ENCODE data around the gene BCL11A. TPM values are rescaled to one million over a fixed set of nuclear protein-coding genes. Genes with fewer than 3 reads are reported as not detected.

Gene BCL11A
- total RNA-seq, 1 experiment from 2014 or later, result 0.29 TPM

DNA sequence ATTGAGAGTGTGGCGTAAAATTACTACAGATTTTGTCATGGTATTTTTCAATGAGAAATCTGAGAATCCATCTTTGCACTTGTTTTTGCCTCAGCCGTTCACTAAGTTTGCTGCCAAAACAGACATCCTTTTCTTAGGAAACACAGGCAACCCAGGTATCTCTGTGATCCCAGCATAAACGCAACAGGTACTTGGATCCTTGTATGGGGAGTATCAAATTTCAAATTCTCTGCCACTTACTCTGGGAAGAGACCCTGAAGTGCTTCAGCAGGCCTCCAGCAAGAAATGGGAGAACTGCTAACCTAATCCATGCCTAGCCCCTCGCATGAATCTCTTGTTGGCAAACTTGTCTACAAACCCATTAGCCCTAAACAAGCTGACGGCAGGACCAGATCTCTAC is 83.1 kb downstream of the BCL11A start:
- no TSS peak for BruUV-seq (replicated peaks)
- Mint-ChIP-seq H3K4me1 (ENCODE audit: low read depth, unreplicated experiment) (peaks cover 6% of the 10 kb centered on the region), H3K27me3 (ENCODE audit: insufficient read depth, unreplicated experiment) (no peaks in the 10 kb centered on the region), H3K27ac (ENCODE audit: unreplicated experiment) (no peak overlapping the region), H3K36me3 (ENCODE audit: insufficient read depth, unreplicated experiment) (no peaks in the 10 kb centered on the region), H3K9me3 (ENCODE audit: unreplicated experiment) (no peaks in the 10 kb centered on the region), H3K4me3 (ENCODE audit: unreplicated experiment) (no peak overlapping the region)
- TF ChIP-seq, protein P1, sequence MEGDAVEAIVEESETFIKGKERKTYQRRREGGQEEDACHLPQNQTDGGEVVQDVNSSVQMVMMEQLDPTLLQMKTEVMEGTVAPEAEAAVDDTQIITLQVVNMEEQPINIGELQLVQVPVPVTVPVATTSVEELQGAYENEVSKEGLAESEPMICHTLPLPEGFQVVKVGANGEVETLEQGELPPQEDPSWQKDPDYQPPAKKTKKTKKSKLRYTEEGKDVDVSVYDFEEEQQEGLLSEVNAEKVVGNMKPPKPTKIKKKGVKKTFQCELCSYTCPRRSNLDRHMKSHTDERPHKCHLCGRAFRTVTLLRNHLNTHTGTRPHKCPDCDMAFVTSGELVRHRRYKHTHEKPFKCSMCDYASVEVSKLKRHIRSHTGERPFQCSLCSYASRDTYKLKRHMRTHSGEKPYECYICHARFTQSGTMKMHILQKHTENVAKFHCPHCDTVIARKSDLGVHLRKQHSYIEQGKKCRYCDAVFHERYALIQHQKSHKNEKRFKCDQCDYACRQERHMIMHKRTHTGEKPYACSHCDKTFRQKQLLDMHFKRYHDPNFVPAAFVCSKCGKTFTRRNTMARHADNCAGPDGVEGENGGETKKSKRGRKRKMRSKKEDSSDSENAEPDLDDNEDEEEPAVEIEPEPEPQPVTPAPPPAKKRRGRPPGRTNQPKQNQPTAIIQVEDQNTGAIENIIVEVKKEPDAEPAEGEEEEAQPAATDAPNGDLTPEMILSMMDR (IDR thresholded peaks at IDR 0.05; ENCODE audit: insufficient read depth in 1 of 2, low read depth in 1 of 2, low read length in 1 of 2, severe bottlenecking in 1 of 2, unreplicated experiment in 1 of 2), result no peak
- no peaks in the 10 kb centered on the region for H3K36me3 ChIP-seq (ENCODE audit: control insufficient read depth, insufficient read depth, low read length)
- H3K9me3 ChIP-seq, result no peaks in the 10 kb centered on the region
- no peak for DNase-seq
- POLR2A ChIA-PET, result no interaction called here
- no peaks in the 10 kb centered on the region for H3K4me1 ChIP-seq
- no peaks in the 10 kb centered on the region for H3K27me3 ChIP-seq (replicated peaks; ENCODE audit: control insufficient read depth, insufficient read depth, low read length)
- CTCF ChIA-PET, result no interaction called here
- intact Hi-C loops (cut with micrococcal nuclease; ENCODE audit: unreplicated experiment), result no loop called here
- H3K4me3 ChIP-seq (ENCODE audit: low read depth, low read length), result no peak overlapping the region

DNA sequence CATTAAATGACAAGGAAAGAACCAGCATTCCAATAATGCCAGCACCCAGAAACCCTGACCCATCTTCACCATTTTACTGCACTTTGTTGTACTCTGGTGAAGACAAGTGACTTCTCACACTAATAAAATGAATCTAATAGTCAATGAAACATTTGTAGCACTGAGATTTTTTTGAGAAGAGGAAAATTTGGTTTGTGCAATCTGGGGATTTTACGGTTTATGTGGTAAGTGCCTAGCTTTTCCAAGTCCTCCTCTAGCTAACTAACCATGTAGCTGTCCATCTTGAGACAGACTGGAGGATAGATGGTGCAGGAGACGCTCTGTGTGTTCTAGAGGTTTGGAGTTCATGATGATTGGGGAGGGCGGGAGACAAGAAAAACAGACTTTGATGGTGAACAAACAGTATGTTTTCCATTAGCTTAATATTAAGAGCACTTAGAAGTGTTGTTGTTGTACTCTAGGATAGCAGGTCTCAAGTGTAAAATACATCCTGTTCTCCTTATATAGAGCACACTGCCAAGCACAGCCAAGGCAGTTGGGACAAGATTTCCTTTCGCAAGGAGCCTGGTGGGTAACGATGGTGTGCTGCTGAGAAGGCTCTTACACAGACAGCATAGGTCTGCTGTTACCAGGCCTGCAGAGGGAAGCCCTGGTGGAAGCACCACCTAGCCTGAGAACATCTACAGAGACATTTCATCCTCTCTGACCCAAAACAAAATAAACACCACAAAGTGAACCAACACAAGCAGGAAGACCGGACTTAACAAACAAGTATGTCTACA is 83.7 kb downstream of the BCL11A start:
- Mint-ChIP-seq H3K9me3 (ENCODE audit: unreplicated experiment) (no peaks in the 10 kb centered on the region), H3K36me3 (ENCODE audit: insufficient read depth, unreplicated experiment) (no peaks in the 10 kb centered on the region), H3K27me3 (ENCODE audit: insufficient read depth, unreplicated experiment) (no peaks in the 10 kb centered on the region), H3K4me3 (ENCODE audit: unreplicated experiment) (no peak overlapping the region), H3K4me1 (ENCODE audit: low read depth, unreplicated experiment) (peaks cover 6% of the 10 kb centered on the region), H3K27ac (ENCODE audit: unreplicated experiment) (no peak overlapping the region)
- Histone ChIP-seq H3K27me3 (replicated peaks; ENCODE audit: control insufficient read depth, insufficient read depth, low read length) (no peaks in the 10 kb centered on the region), H3K4me1 (no peaks in the 10 kb centered on the region), H3K4me3 (ENCODE audit: low read depth, low read length) (no peak overlapping the region), H3K9me3 (no peaks in the 10 kb centered on the region), H3K36me3 (ENCODE audit: control insufficient read depth, insufficient read depth, low read length) (no peaks in the 10 kb centered on the region)
- no TSS peak for BruUV-seq (replicated peaks)
- no peak for DNase-seq
- intact Hi-C loops (cut with micrococcal nuclease; ENCODE audit: unreplicated experiment), result no loop called here
- ChIA-PET POLR2A (no interaction called here), CTCF (no interaction called here)
- TF ChIP-seq, protein P1 (IDR thresholded peaks at IDR 0.05; ENCODE audit: insufficient read depth in 1 of 2, low read depth in 1 of 2, low read length in 1 of 2, severe bottlenecking in 1 of 2, unreplicated experiment in 1 of 2), result no peak

DNA sequence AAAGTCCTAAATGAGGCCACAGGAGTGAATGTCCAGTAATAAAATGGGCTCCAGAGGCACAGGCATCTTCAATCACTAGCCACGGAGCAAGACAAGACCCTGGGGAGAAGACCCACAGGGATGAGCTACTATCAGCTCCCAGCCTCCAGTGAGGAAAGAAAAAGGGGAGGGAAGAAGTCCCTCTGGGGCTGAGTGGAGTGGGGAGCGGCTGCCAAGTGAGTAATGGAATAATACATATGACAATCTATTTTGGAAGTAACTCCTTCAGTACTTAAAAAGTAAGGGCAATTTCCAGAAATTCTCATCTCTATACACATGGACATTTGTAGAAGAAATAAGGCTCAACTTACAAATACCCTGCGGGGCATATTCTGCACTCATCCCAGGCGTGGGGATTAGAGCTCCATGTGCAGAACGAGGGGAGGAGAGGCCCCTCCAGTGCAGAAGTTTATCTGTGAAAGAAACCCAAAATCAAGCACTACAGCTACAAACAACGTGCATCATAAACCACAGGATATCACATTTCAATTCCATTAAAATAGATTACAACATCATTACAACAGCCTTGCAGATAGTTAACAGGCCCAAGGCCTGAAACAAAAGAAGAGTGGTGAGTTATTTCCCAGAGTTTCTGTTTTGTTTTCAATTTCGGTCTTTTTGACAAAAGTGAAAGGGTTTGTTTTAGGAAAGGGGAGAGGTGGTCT is 84.9 kb downstream of the BCL11A start:
- Mint-ChIP-seq H3K4me1 (ENCODE audit: low read depth, unreplicated experiment) (peaks cover 6% of the 10 kb centered on the region), H3K27ac (ENCODE audit: unreplicated experiment) (no peak overlapping the region), H3K36me3 (ENCODE audit: insufficient read depth, unreplicated experiment) (no peaks in the 10 kb centered on the region), H3K4me3 (ENCODE audit: unreplicated experiment) (no peak overlapping the region), H3K27me3 (ENCODE audit: insufficient read depth, unreplicated experiment) (no peaks in the 10 kb centered on the region), H3K9me3 (ENCODE audit: unreplicated experiment) (no peaks in the 10 kb centered on the region)
- Histone ChIP-seq H3K27me3 (replicated peaks; ENCODE audit: control insufficient read depth, insufficient read depth, low read length) (no peaks in the 10 kb centered on the region), H3K9me3 (no peaks in the 10 kb centered on the region), H3K36me3 (ENCODE audit: control insufficient read depth, insufficient read depth, low read length) (no peaks in the 10 kb centered on the region), H3K4me1 (no peaks in the 10 kb centered on the region), H3K4me3 (ENCODE audit: low read depth, low read length) (no peak overlapping the region)
- TF ChIP-seq, protein P1 (IDR thresholded peaks at IDR 0.05; ENCODE audit: insufficient read depth in 1 of 2, low read depth in 1 of 2, low read length in 1 of 2, severe bottlenecking in 1 of 2, unreplicated experiment in 1 of 2), result no peak
- intact Hi-C loops (cut with micrococcal nuclease; ENCODE audit: unreplicated experiment), result no loop called here
- CTCF ChIA-PET, result no interaction called here
- no TSS peak for BruUV-seq (replicated peaks)
- no peak for DNase-seq
- POLR2A ChIA-PET, result no interaction called here

All from Caco-2 (cell line).